GM18517 (cell line): ENCODE results near the gene PDXP.
"Not testable (repeated sequence)": the region's sequence is repeated elsewhere in the genome, so short reads cannot be mapped to it uniquely, and the experiment has no call there.

Experiments
- ATAC-seq: cut with Tn5 transposase; IDR thresholded peaks from one replicate; pipeline ENCODE4 v1.9.1; 2021; ENCODE audit warnings: mild to moderate bottlenecking, moderate library complexity; ENCODE audit not compliant: unreplicated experiment

PDXP gene

GRCh38 chr22:37696260-37696656 lies 37.7 kb downstream of the PDXP start:
- not testable (repeated sequence) for ATAC-seq

- ATAC-seq: peak; percentile 81
These were observed 38.4 kb downstream of the PDXP start, which contains the start of gene TRIOBP for GRCh38 chr22:37696657-37697537. TSS of gene TRIOBP (plus strand) at chr22:37697048. CDS start at chr22:37701366, 4,318 bp downstream.

- no peak for ATAC-seq
These were observed 39.0 kb downstream of the PDXP start for GRCh38 chr22:37697538-37697835.

- no peak for ATAC-seq
These were observed 42.7 kb downstream of the PDXP start for GRCh38 chr22:37701141-37701786.

GRCh38 chr22:37703906-37704305 lies 45.4 kb downstream of the PDXP start:
- ATAC-seq: no peak

GRCh38 chr22:37704645-37705044 lies 46.1 kb downstream of the PDXP start:
- ATAC-seq: no peak

- no peak for ATAC-seq
These were observed 46.7 kb downstream of the PDXP start for GRCh38 chr22:37705205-37705604.

GRCh38 chr22:37708580-37709444 lies 50.3 kb downstream of the PDXP start:
- no peak for ATAC-seq

- ATAC-seq: no peak
These were observed 50.9 kb downstream of the PDXP start for GRCh38 chr22:37709445-37709765.

- ATAC-seq: no peak
These were observed 52.2 kb downstream of the PDXP start for GRCh38 chr22:37710675-37711074.

GRCh38 chr22:37711490-37711889 lies 53.0 kb downstream of the PDXP start:
- ATAC-seq: no peak

GRCh38 chr22:37713761-37714160 lies 55.2 kb downstream of the PDXP start:
- no peak for ATAC-seq

GRCh38 chr22:37714634-37715033 lies 56.1 kb downstream of the PDXP start:
- no peak for ATAC-seq

GRCh38 chr22:37715760-37716159 lies 57.2 kb downstream of the PDXP start:
- ATAC-seq: no peak
